Mesenchymal stem cell (in vitro differentiated cells and primary cell): ENCODE data around the gene MLKL.
"Not testable (repeated sequence)": the region's sequence is repeated elsewhere in the genome, so short reads cannot be mapped to it uniquely, and the experiment has no call there.

ENCODE experiments used
- DNase-seq: peaks from one replicate; pipeline ENCODE4 v3.0.0-alpha.2; 2013
- H2AFZ ChIP-seq: one replicate; pipeline ENCODE4 v1.6.1; 2013; ENCODE audit warnings: low read depth, mild to moderate bottlenecking, control low read depth, inconsistent platforms, low read length, moderate library complexity
- H2AK5ac ChIP-seq: 2 replicates; pipeline ENCODE4 v1.6.1; 2013; ENCODE audit warnings: low read length, moderate library complexity, mild to moderate bottlenecking, inconsistent platforms; ENCODE audit not compliant: severe bottlenecking
- H2BK120ac ChIP-seq: one replicate; pipeline ENCODE4 v1.6.1; 2013; ENCODE audit warnings: low read depth, mild to moderate bottlenecking, inconsistent platforms, low read length, moderate library complexity
- H2BK12ac ChIP-seq, 2 experiments: one replicate each; pipeline ENCODE4 v1.6.1; 2013; ENCODE audit warnings: inconsistent platforms in 2 of 2, low read length in 2 of 2, mild to moderate bottlenecking in 2 of 2, moderate library complexity in 2 of 2, control low read depth in 1 of 2
- H2BK15ac ChIP-seq: one replicate; pipeline ENCODE4 v1.6.1; 2013; ENCODE audit warnings: mild to moderate bottlenecking, low read depth, inconsistent platforms; ENCODE audit not compliant: poor library complexity, severe bottlenecking
- H2BK5ac ChIP-seq: 2 replicates; pipeline ENCODE4 v1.6.1; 2013; ENCODE audit warnings: low read depth, mild to moderate bottlenecking, low read length, control low read depth, inconsistent platforms; ENCODE audit not compliant: poor library complexity, severe bottlenecking
- H3K14ac ChIP-seq, 2 experiments: one replicate each; pipeline ENCODE4 v1.6.1; 2013; ENCODE audit warnings: inconsistent platforms in 2 of 2, low read length in 2 of 2, control low read depth in 1 of 2, mild to moderate bottlenecking in 1 of 2, moderate library complexity in 1 of 2
- H3K18ac ChIP-seq, 2 experiments: one replicate each; pipeline ENCODE4 v1.6.1; 2013; ENCODE audit warnings: inconsistent platforms in 2 of 2, low read length in 2 of 2, control low read depth in 1 of 2, low read depth in 1 of 2, mild to moderate bottlenecking in 1 of 2
- H3K23ac ChIP-seq, 2 experiments: one replicate each; pipeline ENCODE4 v1.6.1; 2013; ENCODE audit warnings: inconsistent platforms in 2 of 2, low read length in 2 of 2, mild to moderate bottlenecking in 2 of 2, moderate library complexity in 2 of 2, control low read depth in 1 of 2
- H3K27ac ChIP-seq: 2 replicates; pipeline ENCODE4 v1.5.1; 2013; ENCODE audit warnings: mild to moderate bottlenecking, moderate library complexity, low read length, control low read depth, inconsistent platforms; ENCODE audit not compliant: poor library complexity, severe bottlenecking
- H3K27me3 ChIP-seq, 2 experiments: 2 replicates each; pipeline versions ENCODE4 v1.6.1 to v1.7.0; 2013; ENCODE audit warnings: low read length in 2 of 2, mild to moderate bottlenecking in 2 of 2, moderate library complexity in 2 of 2, control low read depth in 1 of 2, inconsistent platforms in 1 of 2; ENCODE audit not compliant: control insufficient read depth in 1 of 2, insufficient read depth in 1 of 2
- H3K36me3 ChIP-seq, 2 experiments: 2 replicates each; pipeline versions ENCODE4 v1.6.1 to v1.7.0; 2013; ENCODE audit warnings: low read length in 2 of 2, control low read depth in 1 of 2, inconsistent platforms in 1 of 2, low read depth in 1 of 2, mild to moderate bottlenecking in 1 of 2; ENCODE audit not compliant: insufficient read depth in 2 of 2, control insufficient read depth in 1 of 2
- H3K4ac ChIP-seq, 2 experiments: one replicate each; pipeline ENCODE4 v1.6.1; 2013; ENCODE audit warnings: inconsistent platforms in 2 of 2, low read length in 2 of 2, mild to moderate bottlenecking in 2 of 2, moderate library complexity in 2 of 2, control low read depth in 1 of 2, low read depth in 1 of 2
- H3K4me1 ChIP-seq: 2 replicates; pipeline ENCODE4 v1.6.1; 2013; ENCODE audit warnings: low read depth, low read length, control low read depth; ENCODE audit not compliant: control insufficient read depth, insufficient read depth
- H3K4me2 ChIP-seq: 2 replicates; pipeline ENCODE4 v1.6.1; 2013; ENCODE audit warnings: low read length, mild to moderate bottlenecking, inconsistent platforms; ENCODE audit not compliant: poor library complexity, severe bottlenecking
- H3K4me3 ChIP-seq, 2 experiments: 2 replicates each; pipeline versions ENCODE4 v1.5.1 to v1.7.0; 2013; ENCODE audit warnings: low read length in 2 of 2, mild to moderate bottlenecking in 2 of 2, control low read depth in 1 of 2, low read depth in 1 of 2; ENCODE audit not compliant: insufficient read depth in 1 of 2
- H3K79me1 ChIP-seq: replicated peaks from 2 replicates; pipeline ENCODE4 v1.6.1; 2013; ENCODE audit warnings: mild to moderate bottlenecking, control low read depth, low read length, inconsistent platforms; ENCODE audit not compliant: poor library complexity, severe bottlenecking
- H3K9ac ChIP-seq: 2 replicates; pipeline ENCODE4 v1.7.0; 2013; ENCODE audit warnings: mild to moderate bottlenecking, low read length, moderate library complexity
- H3K9me3 ChIP-seq: 2 replicates; pipeline ENCODE4 v1.7.0; 2013; ENCODE audit warnings: mild to moderate bottlenecking, low read length; ENCODE audit not compliant: control insufficient read depth
- H4K8ac ChIP-seq: one replicate; pipeline ENCODE4 v1.6.1; 2013; ENCODE audit warnings: inconsistent platforms, mild to moderate bottlenecking, low read length, moderate library complexity
- H4K91ac ChIP-seq: one replicate; pipeline ENCODE4 v1.6.1; 2013; ENCODE audit warnings: mild to moderate bottlenecking, low read length, inconsistent platforms
- WGBS: methylation state at CpG from one replicate; pipeline ENCODE4 v1.1.7; 2013; ENCODE audit warnings: mixed read lengths; 5-methylcytosine and 5-hydroxymethylcytosine counted together

The MLKL gene

GRCh38 chr16:74659041-74659440 is 41.6 kb downstream of the MLKL start:
- no peak overlapping the region for H2AFZ ChIP-seq

GRCh38 chr16:74657870-74658642 is 42.6 kb downstream of the MLKL start:
- Histone ChIP-seq H3K27ac (no peak overlapping the region), H2AFZ (no peak overlapping the region), H2AK5ac (no peak overlapping the region), H4K8ac (no peak overlapping the region), H4K91ac (no peak overlapping the region), H2BK120ac (no peak overlapping the region), H2BK12ac (no peak overlapping the region), H3K27me3 (no peaks in the 10 kb centered on the region), H3K4me1 (peaks cover 5% of the 10 kb centered on the region), H3K4me3 (no peak overlapping the region), H2BK15ac (no peak overlapping the region), H3K4me2 (no peak overlapping the region), H3K36me3 (peaks cover 22 to 64% of the 10 kb centered on the region in 2 experiments), H3K9me3 (no peaks in the 10 kb centered on the region), H3K18ac (no peak overlapping the region), H3K79me1 (peaks cover 7% of the 10 kb centered on the region), H3K4ac (no peak overlapping the region), H3K9ac (no peak overlapping the region), H3K23ac (no peak overlapping the region), H3K14ac (no peak overlapping the region), H2BK5ac (no peak overlapping the region)
- WGBS: 97% methylated on average over 2 of the region's 5 CpGs
- no peak for DNase-seq

More at GRCh38 chr16:74659041-74659440, 41.6 kb downstream of the MLKL start:
- H2BK12ac ChIP-seq: no peak overlapping the region
- H3K23ac ChIP-seq: no peak overlapping the region
- H3K9me3 ChIP-seq: no peaks in the 10 kb centered on the region
- no peaks in the 10 kb centered on the region for H3K27me3 ChIP-seq
- over 99% methylated on average over 2 of the region's 2 CpGs for WGBS
- no peak overlapping the region for H2BK5ac ChIP-seq
- H3K4me1 ChIP-seq: peaks cover 4% of the 10 kb centered on the region
- H3K18ac ChIP-seq: no peak overlapping the region
- H2BK120ac ChIP-seq: no peak overlapping the region
- no peak for DNase-seq
- H3K36me3 ChIP-seq: peaks cover 25 to 70% of the 10 kb centered on the region in 2 experiments
- H2BK15ac ChIP-seq: no peak overlapping the region
- H3K9ac ChIP-seq: no peak overlapping the region
- no peak overlapping the region for H2AK5ac ChIP-seq
- no peak overlapping the region for H4K8ac ChIP-seq
- H3K4me3 ChIP-seq: no peak overlapping the region
- peaks cover 10% of the 10 kb centered on the region for H3K79me1 ChIP-seq
- no peak overlapping the region for H4K91ac ChIP-seq
- no peak overlapping the region for H3K27ac ChIP-seq
- H3K4me2 ChIP-seq: no peak overlapping the region
- no peak overlapping the region for H3K14ac ChIP-seq
- no peak overlapping the region for H3K4ac ChIP-seq

- no peak overlapping the region for H3K14ac ChIP-seq
- no peak overlapping the region for H3K4me2 ChIP-seq
- no peak overlapping the region for H2BK5ac ChIP-seq
- no peak overlapping the region for H3K9ac ChIP-seq
- H3K4ac ChIP-seq: no peak overlapping the region
- no peak overlapping the region for H3K23ac ChIP-seq
- no peak overlapping the region for H3K18ac ChIP-seq
- peaks cover 18 to 61% of the 10 kb centered on the region in 2 experiments for H3K36me3 ChIP-seq
- H3K27me3 ChIP-seq: no peaks in the 10 kb centered on the region
- no peak overlapping the region for H4K91ac ChIP-seq
- H3K79me1 ChIP-seq: peaks cover 10% of the 10 kb centered on the region
- no peak overlapping the region for H3K27ac ChIP-seq
- H2BK12ac ChIP-seq: no peak overlapping the region
- no peak for DNase-seq
- H3K4me3 ChIP-seq: no peak overlapping the region
- no peaks in the 10 kb centered on the region for H3K9me3 ChIP-seq
- no peak overlapping the region for H2BK15ac ChIP-seq
- peaks cover 3% of the 10 kb centered on the region for H3K4me1 ChIP-seq
- WGBS: 100% methylated on average over 2 of the region's 3 CpGs
- no peak overlapping the region for H2AK5ac ChIP-seq
- no peak overlapping the region for H2BK120ac ChIP-seq
- H2AFZ ChIP-seq: no peak overlapping the region
- no peak overlapping the region for H4K8ac ChIP-seq
Observed at GRCh38 chr16:74654536-74655050, 46.1 kb downstream of the MLKL start.

GRCh38 chr16:74652883-74653282 is 47.8 kb downstream of the MLKL start:
- H3K27me3 ChIP-seq, H2AK5ac ChIP-seq, H3K23ac ChIP-seq, H2BK5ac ChIP-seq, H3K4me2 ChIP-seq, H3K27ac ChIP-seq, H3K9ac ChIP-seq, H3K4me3 ChIP-seq, H3K18ac ChIP-seq, H2AFZ ChIP-seq, H3K4ac ChIP-seq, H4K91ac ChIP-seq, H2BK12ac ChIP-seq, H2BK120ac ChIP-seq, H4K8ac ChIP-seq, H2BK15ac ChIP-seq, H3K9me3 ChIP-seq, H3K4me1 ChIP-seq, H3K14ac ChIP-seq: not testable (repeated sequence)
- DNase-seq: peak; percentile 30
- Histone ChIP-seq H3K79me1 (peaks cover 13% of the 10 kb centered on the region), H3K36me3 (peaks cover 17 to 61% of the 10 kb centered on the region in 2 experiments)
- 92% methylated on average over 2 of the region's 2 CpGs for WGBS
